Mesenchymal stem cell (in vitro differentiated cells and primary cell): ENCODE results near the gene RAD51.

ENCODE experiments used
- DNase-seq: peaks from one replicate; pipeline ENCODE4 v3.0.0-alpha.2; 2013
- H2AFZ ChIP-seq: one replicate; pipeline ENCODE4 v1.6.1; 2013; ENCODE audit warnings: low read depth, mild to moderate bottlenecking, control low read depth, inconsistent platforms, low read length, moderate library complexity
- H2AK5ac ChIP-seq: 2 replicates; pipeline ENCODE4 v1.6.1; 2013; ENCODE audit warnings: low read length, moderate library complexity, mild to moderate bottlenecking, inconsistent platforms; ENCODE audit not compliant: severe bottlenecking
- H2BK120ac ChIP-seq: one replicate; pipeline ENCODE4 v1.6.1; 2013; ENCODE audit warnings: low read depth, mild to moderate bottlenecking, inconsistent platforms, low read length, moderate library complexity
- H2BK12ac ChIP-seq, 2 experiments: one replicate each; pipeline ENCODE4 v1.6.1; 2013; ENCODE audit warnings: inconsistent platforms in 2 of 2, low read length in 2 of 2, mild to moderate bottlenecking in 2 of 2, moderate library complexity in 2 of 2, control low read depth in 1 of 2
- H2BK15ac ChIP-seq: one replicate; pipeline ENCODE4 v1.6.1; 2013; ENCODE audit warnings: mild to moderate bottlenecking, low read depth, inconsistent platforms; ENCODE audit not compliant: poor library complexity, severe bottlenecking
- H2BK5ac ChIP-seq: 2 replicates; pipeline ENCODE4 v1.6.1; 2013; ENCODE audit warnings: low read depth, mild to moderate bottlenecking, low read length, control low read depth, inconsistent platforms; ENCODE audit not compliant: poor library complexity, severe bottlenecking
- H3K14ac ChIP-seq, 2 experiments: one replicate each; pipeline ENCODE4 v1.6.1; 2013; ENCODE audit warnings: inconsistent platforms in 2 of 2, low read length in 2 of 2, control low read depth in 1 of 2, mild to moderate bottlenecking in 1 of 2, moderate library complexity in 1 of 2
- H3K18ac ChIP-seq, 2 experiments: one replicate each; pipeline ENCODE4 v1.6.1; 2013; ENCODE audit warnings: inconsistent platforms in 2 of 2, low read length in 2 of 2, control low read depth in 1 of 2, low read depth in 1 of 2, mild to moderate bottlenecking in 1 of 2
- H3K23ac ChIP-seq, 2 experiments: one replicate each; pipeline ENCODE4 v1.6.1; 2013; ENCODE audit warnings: inconsistent platforms in 2 of 2, low read length in 2 of 2, mild to moderate bottlenecking in 2 of 2, moderate library complexity in 2 of 2, control low read depth in 1 of 2
- H3K27ac ChIP-seq: 2 replicates; pipeline ENCODE4 v1.5.1; 2013; ENCODE audit warnings: mild to moderate bottlenecking, moderate library complexity, low read length, control low read depth, inconsistent platforms; ENCODE audit not compliant: poor library complexity, severe bottlenecking
- H3K27me3 ChIP-seq, 2 experiments: 2 replicates each; pipeline versions ENCODE4 v1.6.1 to v1.7.0; 2013; ENCODE audit warnings: low read length in 2 of 2, mild to moderate bottlenecking in 2 of 2, moderate library complexity in 2 of 2, control low read depth in 1 of 2, inconsistent platforms in 1 of 2; ENCODE audit not compliant: control insufficient read depth in 1 of 2, insufficient read depth in 1 of 2
- H3K36me3 ChIP-seq, 2 experiments: 2 replicates each; pipeline versions ENCODE4 v1.6.1 to v1.7.0; 2013; ENCODE audit warnings: low read length in 2 of 2, control low read depth in 1 of 2, inconsistent platforms in 1 of 2, low read depth in 1 of 2, mild to moderate bottlenecking in 1 of 2; ENCODE audit not compliant: insufficient read depth in 2 of 2, control insufficient read depth in 1 of 2
- H3K4ac ChIP-seq, 2 experiments: one replicate each; pipeline ENCODE4 v1.6.1; 2013; ENCODE audit warnings: inconsistent platforms in 2 of 2, low read length in 2 of 2, mild to moderate bottlenecking in 2 of 2, moderate library complexity in 2 of 2, control low read depth in 1 of 2, low read depth in 1 of 2
- H3K4me1 ChIP-seq: 2 replicates; pipeline ENCODE4 v1.6.1; 2013; ENCODE audit warnings: low read depth, low read length, control low read depth; ENCODE audit not compliant: control insufficient read depth, insufficient read depth
- H3K4me2 ChIP-seq: 2 replicates; pipeline ENCODE4 v1.6.1; 2013; ENCODE audit warnings: low read length, mild to moderate bottlenecking, inconsistent platforms; ENCODE audit not compliant: poor library complexity, severe bottlenecking
- H3K4me3 ChIP-seq, 2 experiments: 2 replicates each; pipeline versions ENCODE4 v1.5.1 to v1.7.0; 2013; ENCODE audit warnings: low read length in 2 of 2, mild to moderate bottlenecking in 2 of 2, control low read depth in 1 of 2, low read depth in 1 of 2; ENCODE audit not compliant: insufficient read depth in 1 of 2
- H3K79me1 ChIP-seq: replicated peaks from 2 replicates; pipeline ENCODE4 v1.6.1; 2013; ENCODE audit warnings: mild to moderate bottlenecking, control low read depth, low read length, inconsistent platforms; ENCODE audit not compliant: poor library complexity, severe bottlenecking
- H3K9ac ChIP-seq: 2 replicates; pipeline ENCODE4 v1.7.0; 2013; ENCODE audit warnings: mild to moderate bottlenecking, low read length, moderate library complexity
- H3K9me3 ChIP-seq: 2 replicates; pipeline ENCODE4 v1.7.0; 2013; ENCODE audit warnings: mild to moderate bottlenecking, low read length; ENCODE audit not compliant: control insufficient read depth
- H4K8ac ChIP-seq: one replicate; pipeline ENCODE4 v1.6.1; 2013; ENCODE audit warnings: inconsistent platforms, mild to moderate bottlenecking, low read length, moderate library complexity
- H4K91ac ChIP-seq: one replicate; pipeline ENCODE4 v1.6.1; 2013; ENCODE audit warnings: mild to moderate bottlenecking, low read length, inconsistent platforms
- WGBS: methylation state at CpG from one replicate; pipeline ENCODE4 v1.1.7; 2013; ENCODE audit warnings: mixed read lengths; 5-methylcytosine and 5-hydroxymethylcytosine counted together

RAD51 gene

GRCh38 chr15:40691737-40692136 lies 3.2 kb upstream of the RAD51 start:
- Histone ChIP-seq H3K9me3 (no peaks in the 10 kb centered on the region), H3K27me3 (no peaks in the 10 kb centered on the region), H3K23ac (no peak overlapping the region), H2BK5ac (no peak overlapping the region), H3K14ac (no peak overlapping the region), H3K4ac (no peak overlapping the region), H3K79me1 (peaks cover 14% of the 10 kb centered on the region), H3K4me3 (no peak overlapping the region), H2BK15ac (no peak overlapping the region), H4K8ac (no peak overlapping the region), H4K91ac (no peak overlapping the region), H3K36me3 (peaks cover 6 to 14% of the 10 kb centered on the region in 2 experiments), H2AK5ac (no peak overlapping the region), H3K18ac (no peak overlapping the region), H3K27ac (no peak overlapping the region), H3K9ac (no peak overlapping the region), H2AFZ (no peak overlapping the region), H2BK12ac (no peak overlapping the region), H3K4me2 (no peak overlapping the region), H3K4me1 (peaks cover 9% of the 10 kb centered on the region), H2BK120ac (peak overlapping the region; percentile 4)
- DNase-seq, result no peak
- WGBS, result 96% methylated on average over 3 of the region's 4 CpGs

GRCh38 chr15:40693904-40694687 lies 878 bp upstream of the RAD51 start:
- H2BK15ac ChIP-seq, result no peak overlapping the region
- no peaks in the 10 kb centered on the region for H3K27me3 ChIP-seq
- H2AK5ac ChIP-seq, result no peak overlapping the region
- peak overlapping the region; percentile 16 to 97 for H3K18ac ChIP-seq
- peaks cover 6 to 11% of the 10 kb centered on the region in 2 experiments for H3K36me3 ChIP-seq
- peak overlapping the region; percentile 91 for H2AFZ ChIP-seq
- no peak overlapping the region for H2BK5ac ChIP-seq
- H3K27ac ChIP-seq, result peak overlapping the region; percentile 99
- no peak for DNase-seq
- peak overlapping the region; percentile 93 to 96 for H3K4me3 ChIP-seq
- peak overlapping the region in 1 of 2 experiments; percentile 65 for H3K4ac ChIP-seq
- peak overlapping the region; percentile 98 for H3K9ac ChIP-seq
- H3K9me3 ChIP-seq, result no peaks in the 10 kb centered on the region
- peaks cover 11% of the 10 kb centered on the region for H3K79me1 ChIP-seq
- no peak overlapping the region for H2BK12ac ChIP-seq
- no peak overlapping the region for H3K23ac ChIP-seq
- WGBS, result 39% methylated on average over 31 of the region's 31 CpGs
- H3K4me1 ChIP-seq, result peaks cover 9% of the 10 kb centered on the region
- H2BK120ac ChIP-seq, result no peak overlapping the region
- peak overlapping the region; percentile 45 for H4K8ac ChIP-seq
- peak overlapping the region; percentile 86 for H3K4me2 ChIP-seq
- H3K14ac ChIP-seq, result peak overlapping the region in 1 of 2 experiments; percentile 73
- no peak overlapping the region for H4K91ac ChIP-seq

GRCh38 chr15:40695469-40695890 lies 506 bp downstream of the RAD51 start:
- H4K91ac ChIP-seq, result peak overlapping the region; percentile 3
- peak overlapping the region; percentile 95 for H3K4me2 ChIP-seq
- H3K27me3 ChIP-seq, result no peaks in the 10 kb centered on the region
- H2BK12ac ChIP-seq, result no peak overlapping the region
- peaks cover 9% of the 10 kb centered on the region for H3K4me1 ChIP-seq
- H3K79me1 ChIP-seq, result peaks cover 11% of the 10 kb centered on the region
- peak; percentile 68 for DNase-seq
- H3K18ac ChIP-seq, result peak overlapping the region; percentile 31 to 71
- H4K8ac ChIP-seq, result peak overlapping the region; percentile 79
- H2BK5ac ChIP-seq, result no peak overlapping the region
- H3K9me3 ChIP-seq, result no peaks in the 10 kb centered on the region
- H3K23ac ChIP-seq, result peak overlapping the region in 1 of 2 experiments; percentile 3
- no peak overlapping the region for H2BK15ac ChIP-seq
- peak overlapping the region in 1 of 2 experiments; percentile 63 for H3K4ac ChIP-seq
- H2BK120ac ChIP-seq, result no peak overlapping the region
- H3K4me3 ChIP-seq, result peak overlapping the region; percentile 93 to 96
- peak overlapping the region; percentile 92 for H2AFZ ChIP-seq
- H3K27ac ChIP-seq, result no peak overlapping the region
- peak overlapping the region in 1 of 2 experiments; percentile 96 for H3K14ac ChIP-seq
- H3K9ac ChIP-seq, result peak overlapping the region; percentile 98
- no peak overlapping the region for H2AK5ac ChIP-seq
- WGBS, result 0% methylated on average over 22 of the region's 24 CpGs
- H3K36me3 ChIP-seq, result peaks cover 6 to 13% of the 10 kb centered on the region in 2 experiments

GRCh38 chr15:40696228-40696627 lies 1.3 kb downstream of the RAD51 start:
- H4K91ac ChIP-seq, result no peak overlapping the region
- no peak overlapping the region for H2BK15ac ChIP-seq
- H3K4me1 ChIP-seq, result peaks cover 9% of the 10 kb centered on the region
- H3K27me3 ChIP-seq, result no peaks in the 10 kb centered on the region
- H2AK5ac ChIP-seq, result no peak overlapping the region
- no peak overlapping the region for H2AFZ ChIP-seq
- no peak overlapping the region for H2BK5ac ChIP-seq
- H3K4me3 ChIP-seq, result peak overlapping the region in 1 of 2 experiments; percentile 93
- WGBS, result 86% methylated on average over 10 of the region's 11 CpGs
- H3K36me3 ChIP-seq, result peaks cover 6 to 17% of the 10 kb centered on the region in 2 experiments
- H3K79me1 ChIP-seq, result peaks cover 11% of the 10 kb centered on the region
- peak overlapping the region; percentile 67 for H4K8ac ChIP-seq
- peak overlapping the region; percentile 98 for H3K9ac ChIP-seq
- H2BK120ac ChIP-seq, result no peak overlapping the region
- no peak overlapping the region for H3K14ac ChIP-seq
- H3K4me2 ChIP-seq, result no peak overlapping the region
- H3K18ac ChIP-seq, result no peak overlapping the region
- no peaks in the 10 kb centered on the region for H3K9me3 ChIP-seq
- no peak overlapping the region for H2BK12ac ChIP-seq
- no peak overlapping the region for H3K4ac ChIP-seq
- no peak overlapping the region for H3K23ac ChIP-seq
- no peak for DNase-seq
- no peak overlapping the region for H3K27ac ChIP-seq
